ENCODE data around the gene FAM50B. TPM values are rescaled to one million over a fixed set of nuclear protein-coding genes. Genes with fewer than 3 reads are reported as not detected.

The FAM50B gene
- total and polyA plus RNA-seq, 2 of the 13 experiments (the other 11 are each of a cell fraction or from before 2014, with no cell fraction given), result 0.05 TPM; not detected in 1

DNA sequence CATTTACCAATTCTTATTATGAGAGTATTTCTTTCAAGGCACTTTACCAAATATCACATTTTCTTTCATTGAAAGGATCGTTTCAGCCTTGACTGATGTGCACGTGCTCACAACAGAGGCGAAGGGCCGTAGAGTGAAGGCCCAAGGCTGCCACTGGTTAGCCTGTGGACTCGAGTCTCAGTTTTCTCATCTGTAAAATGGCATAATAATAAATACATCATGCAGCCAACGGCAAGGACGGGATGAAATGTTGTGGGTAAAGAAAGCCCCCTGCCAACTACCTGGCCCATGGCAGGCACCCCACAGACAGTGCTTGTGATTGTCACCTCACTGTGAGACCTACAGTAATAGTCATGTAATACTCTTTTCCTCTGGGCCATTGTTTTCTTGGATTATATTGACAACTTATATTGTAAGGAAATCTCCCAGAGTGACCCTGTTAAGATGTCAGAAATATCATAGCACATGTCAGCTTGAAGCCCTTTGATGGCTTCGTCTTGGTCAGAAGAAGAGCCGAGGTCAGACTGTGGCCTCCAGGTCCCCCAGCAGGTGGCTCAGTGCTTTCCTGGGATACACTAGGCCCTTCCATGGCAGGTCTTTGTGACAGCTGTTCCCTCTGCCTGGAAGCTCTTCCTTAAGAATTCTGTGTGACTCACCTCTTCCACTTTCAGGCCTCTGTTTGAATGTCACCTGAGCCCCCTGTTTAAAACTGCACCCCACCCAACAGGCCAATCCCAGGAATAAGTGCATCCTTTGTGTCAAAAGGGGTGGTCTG, 36.3 kb downstream of the FAM50B start (continued):
- TF ChIP-seq, protein P1, sequence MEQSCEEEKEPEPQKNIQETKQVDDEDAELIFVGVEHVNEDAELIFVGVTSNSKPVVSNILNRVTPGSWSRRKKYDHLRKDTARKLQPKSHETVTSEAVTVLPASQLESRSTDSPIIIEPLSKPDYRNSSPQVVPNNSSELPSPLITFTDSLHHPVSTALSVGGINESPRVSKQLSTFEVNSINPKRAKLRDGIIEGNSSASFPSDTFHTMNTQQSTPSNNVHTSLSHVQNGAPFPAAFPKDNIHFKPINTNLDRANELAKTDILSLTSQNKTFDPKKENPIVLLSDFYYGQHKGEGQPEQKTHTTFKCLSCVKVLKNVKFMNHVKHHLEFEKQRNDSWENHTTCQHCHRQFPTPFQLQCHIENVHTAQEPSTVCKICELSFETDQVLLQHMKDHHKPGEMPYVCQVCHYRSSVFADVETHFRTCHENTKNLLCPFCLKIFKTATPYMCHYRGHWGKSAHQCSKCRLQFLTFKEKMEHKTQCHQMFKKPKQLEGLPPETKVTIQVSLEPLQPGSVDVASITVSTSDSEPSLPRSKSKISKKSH (CRISPR knock-in tag; IDR thresholded peaks at IDR 0.05; ENCODE audit: borderline replicate concordance), result no peak
- TF ChIP-seq SKI (IDR thresholded peaks at IDR 0.05; ENCODE audit: partially characterized antibody) (no peak), SMC3 (IDR thresholded peaks at IDR 0.05; ENCODE audit: low read length) (peak; percentile 99), ZNF121 (CRISPR knock-in tag; IDR thresholded peaks at IDR 0.05) (no peak), RFX5 (IDR thresholded peaks at IDR 0.05; ENCODE audit: low read depth, low read length) (no peak), TEAD2 (CRISPR knock-in tag; IDR thresholded peaks at IDR 0.05) (no peak), MBD4 (IDR thresholded peaks at IDR 0.05; ENCODE audit: borderline replicate concordance, low read length) (no peak), HNRNPL (IDR thresholded peaks at IDR 0.05; ENCODE audit: low read depth, low read length) (no peak), NFYC (CRISPR knock-in tag; IDR thresholded peaks at IDR 0.05) (no peak), SRSF9 (IDR thresholded peaks at IDR 0.05; ENCODE audit: borderline replicate concordance, insufficient read depth, low read depth, low read length, poor library complexity, severe bottlenecking) (no peak), HNRNPK (IDR thresholded peaks at IDR 0.05; ENCODE audit: low read depth, low read length, poor library complexity, severe bottlenecking) (no peak), SMAD3 (CRISPR knock-in tag; IDR thresholded peaks at IDR 0.05) (0 out of 2 replicates have a peak, but pooled peaks have one; percentile 49), ELK4 (CRISPR knock-in tag; IDR thresholded peaks at IDR 0.05; ENCODE audit: borderline replicate concordance) (no peak), ZNF205 (CRISPR knock-in tag; IDR thresholded peaks at IDR 0.05) (no peak), ZNF235 (CRISPR knock-in tag; IDR thresholded peaks at IDR 0.05; ENCODE audit: borderline replicate concordance) (no peak), ZNF746 (CRISPR knock-in tag; IDR thresholded peaks at IDR 0.05) (no peak), RBAK (CRISPR knock-in tag; IDR thresholded peaks at IDR 0.05) (no peak), SNAPC2 (CRISPR knock-in tag; IDR thresholded peaks at IDR 0.05) (no peak), ZNF607 (CRISPR knock-in tag; IDR thresholded peaks at IDR 0.05; ENCODE audit: borderline replicate concordance) (no peak), RORA (CRISPR knock-in tag; IDR thresholded peaks at IDR 0.05) (no peak), ZEB1 (IDR thresholded peaks at IDR 0.05; ENCODE audit: insufficient replicate concordance, low read depth) (no peak)
- TF ChIP-seq, protein P2, sequence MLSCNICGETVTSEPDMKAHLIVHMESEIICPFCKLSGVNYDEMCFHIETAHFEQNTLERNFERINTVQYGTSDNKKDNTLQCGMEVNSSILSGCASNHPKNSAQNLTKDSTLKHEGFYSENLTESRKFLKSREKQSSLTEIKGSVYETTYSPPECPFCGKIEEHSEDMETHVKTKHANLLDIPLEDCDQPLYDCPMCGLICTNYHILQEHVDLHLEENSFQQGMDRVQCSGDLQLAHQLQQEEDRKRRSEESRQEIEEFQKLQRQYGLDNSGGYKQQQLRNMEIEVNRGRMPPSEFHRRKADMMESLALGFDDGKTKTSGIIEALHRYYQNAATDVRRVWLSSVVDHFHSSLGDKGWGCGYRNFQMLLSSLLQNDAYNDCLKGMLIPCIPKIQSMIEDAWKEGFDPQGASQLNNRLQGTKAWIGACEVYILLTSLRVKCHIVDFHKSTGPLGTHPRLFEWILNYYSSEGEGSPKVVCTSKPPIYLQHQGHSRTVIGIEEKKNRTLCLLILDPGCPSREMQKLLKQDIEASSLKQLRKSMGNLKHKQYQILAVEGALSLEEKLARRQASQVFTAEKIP (CRISPR knock-in tag; IDR thresholded peaks at IDR 0.05; ENCODE audit: borderline replicate concordance), result no peak
- TF ChIP-seq, protein P3, sequence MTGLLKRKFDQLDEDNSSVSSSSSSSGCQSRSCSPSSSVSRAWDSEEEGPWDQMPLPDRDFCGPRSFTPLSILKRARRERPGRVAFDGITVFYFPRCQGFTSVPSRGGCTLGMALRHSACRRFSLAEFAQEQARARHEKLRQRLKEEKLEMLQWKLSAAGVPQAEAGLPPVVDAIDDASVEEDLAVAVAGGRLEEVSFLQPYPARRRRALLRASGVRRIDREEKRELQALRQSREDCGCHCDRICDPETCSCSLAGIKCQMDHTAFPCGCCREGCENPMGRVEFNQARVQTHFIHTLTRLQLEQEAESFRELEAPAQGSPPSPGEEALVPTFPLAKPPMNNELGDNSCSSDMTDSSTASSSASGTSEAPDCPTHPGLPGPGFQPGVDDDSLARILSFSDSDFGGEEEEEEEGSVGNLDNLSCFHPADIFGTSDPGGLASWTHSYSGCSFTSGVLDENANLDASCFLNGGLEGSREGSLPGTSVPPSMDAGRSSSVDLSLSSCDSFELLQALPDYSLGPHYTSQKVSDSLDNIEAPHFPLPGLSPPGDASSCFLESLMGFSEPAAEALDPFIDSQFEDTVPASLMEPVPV (CRISPR knock-in tag; IDR thresholded peaks at IDR 0.05), result no peak
- TF ChIP-seq, protein P4, sequence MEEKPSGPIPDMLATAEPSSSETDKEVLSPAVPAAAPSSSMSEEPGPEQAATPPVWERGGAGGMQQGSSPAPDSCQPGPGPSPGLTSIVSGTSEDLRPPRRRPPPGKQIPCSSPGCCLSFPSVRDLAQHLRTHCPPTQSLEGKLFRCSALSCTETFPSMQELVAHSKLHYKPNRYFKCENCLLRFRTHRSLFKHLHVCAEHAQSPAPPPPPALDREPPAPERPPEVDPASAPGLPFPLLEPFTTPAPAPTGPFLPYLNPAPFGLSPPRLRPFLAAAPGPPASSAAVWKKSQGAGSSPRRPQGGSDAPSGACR (CRISPR knock-in tag; IDR thresholded peaks at IDR 0.05), result no peak

Measured in HepG2 (cell line).